ENCODE results near the gene NAMPT. TPM values are rescaled to one million over a fixed set of nuclear protein-coding genes. Genes with fewer than 3 reads are reported as not detected.

Gene NAMPT
- total and polyA plus RNA-seq, 9 of the 15 experiments (the other 6 are each of a cell fraction or from before 2014, with no cell fraction given): 41.1 to 160 (median 106) TPM

DNA sequence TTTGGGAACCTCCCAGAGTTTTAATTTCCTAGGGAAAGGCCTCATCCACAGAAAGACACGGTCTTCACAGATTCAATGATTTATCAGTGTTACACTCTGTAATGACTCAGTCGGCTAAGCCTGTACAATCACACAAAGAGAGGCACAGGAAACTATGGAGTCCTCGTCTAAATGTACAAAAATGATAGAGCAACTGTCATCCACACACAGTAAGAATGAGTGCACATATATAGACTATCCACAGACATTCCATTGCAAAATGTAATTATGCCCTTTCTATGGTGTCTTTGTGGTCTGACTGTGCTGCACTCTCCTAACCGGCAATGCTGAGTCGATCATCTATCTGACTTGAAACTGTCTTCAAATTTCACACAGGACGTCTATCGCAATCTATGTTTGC, 3.5 kb upstream of the NAMPT start (continued):
- TF ChIP-seq, protein P1, sequence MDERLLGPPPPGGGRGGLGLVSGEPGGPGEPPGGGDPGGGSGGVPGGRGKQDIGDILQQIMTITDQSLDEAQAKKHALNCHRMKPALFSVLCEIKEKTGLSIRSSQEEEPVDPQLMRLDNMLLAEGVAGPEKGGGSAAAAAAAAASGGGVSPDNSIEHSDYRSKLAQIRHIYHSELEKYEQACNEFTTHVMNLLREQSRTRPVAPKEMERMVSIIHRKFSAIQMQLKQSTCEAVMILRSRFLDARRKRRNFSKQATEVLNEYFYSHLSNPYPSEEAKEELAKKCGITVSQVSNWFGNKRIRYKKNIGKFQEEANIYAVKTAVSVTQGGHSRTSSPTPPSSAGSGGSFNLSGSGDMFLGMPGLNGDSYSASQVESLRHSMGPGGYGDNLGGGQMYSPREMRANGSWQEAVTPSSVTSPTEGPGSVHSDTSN (CRISPR knock-in tag; IDR thresholded peaks at IDR 0.05; ENCODE audit: low read depth): no peak
- TF ChIP-seq, protein P1 (tag; conservative IDR thresholded peaks at IDR 0.05; ENCODE audit: low read depth): 0 out of 2 replicates have a peak, but pooled peaks have one; percentile 20
- no peak for TF ChIP-seq ZNF316 (IDR thresholded peaks at IDR 0.05)
- TF ChIP-seq ZNF253 (CRISPR knock-in tag; conservative IDR thresholded peaks at IDR 0.05): no peak

DNA sequence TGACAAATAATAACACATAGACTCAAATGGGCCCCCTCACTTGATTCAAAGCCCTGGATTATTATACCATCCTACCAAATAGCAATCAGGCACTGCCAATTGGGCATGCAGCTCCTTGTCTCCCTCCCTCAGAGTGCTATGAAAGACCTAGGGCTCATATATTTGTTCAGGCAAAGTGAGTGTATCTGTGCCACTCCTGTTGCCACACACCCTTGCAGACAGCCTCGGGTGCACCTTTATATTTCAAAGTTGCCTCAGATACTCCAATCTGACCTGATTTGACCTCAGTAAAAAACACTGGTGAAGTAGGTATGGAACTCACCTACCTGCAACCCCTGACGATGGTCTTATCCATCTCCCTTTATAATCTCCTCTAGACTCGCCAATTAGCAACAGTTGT, 3.0 kb upstream of the NAMPT start:
- ChIA-PET POLR2A (no interaction called here), CTCF (ENCODE audit: low intra/inter-chr PET ratio) (no interaction called here)
- intact Hi-C loops (cut with micrococcal nuclease) (loop anchor here (5.0 to 10.0 kb wide), 4 partner anchors 60 to 487 kb away; no protein-coding TSS in a partner anchor), in situ Hi-C loops (cut with MboI) (no loop called here)
- no peak for TF ChIP-seq GATA2 (CRISPR knock-in tag; IDR thresholded peaks at IDR 0.05)
- TF ChIP-seq NFE2 (IDR thresholded peaks at IDR 0.05; ENCODE audit: low read depth): no peak
- Histone ChIP-seq H3K9me1 (ENCODE audit: control insufficient read depth, insufficient read depth, low read length) (no peaks in the 10 kb centered on the region), H3K4me1 (replicated peaks in 1 of 2; ENCODE audit: control insufficient read depth in 2 of 2, insufficient read depth in 2 of 2, low read length in 2 of 2) (peaks cover 8 to 11% of the 10 kb centered on the region in 2 experiments; a peak in 4 of 5 replicates), H3K79me2 (ENCODE audit: control insufficient read depth, insufficient read depth, low read length) (peaks cover 20% of the 10 kb centered on the region), H3K9me3 (replicated peaks; ENCODE audit: control insufficient read depth, insufficient read depth, low read depth, low read length) (no peaks in the 10 kb centered on the region), H3K4me3 (no peak overlapping the region), H3K27ac (ENCODE audit: extremely low read depth, low read depth, low read length) (no peak overlapping the region), H3K4me2 (ENCODE audit: insufficient read depth, low read length) (no peak overlapping the region), H3K9ac (ENCODE audit: insufficient read depth in 1 of 2, low read depth in 2 of 2, low read length in 2 of 2) (no peak overlapping the region; a peak in 1 of 4 replicates), H4K20me1 (replicated peaks; ENCODE audit: control insufficient read depth, insufficient read depth, low read length) (peaks cover 4% of the 10 kb centered on the region; the same call in 1 of the 2 replicates), H3K36me3 (ENCODE audit: control insufficient read depth, insufficient read depth, low read length) (no peaks in the 10 kb centered on the region), H3K27me3 (ENCODE audit: control insufficient read depth in 2 of 2, insufficient read depth in 2 of 2, low read length in 2 of 2) (no peaks in the 10 kb centered on the region), H2AFZ (ENCODE audit: low read depth, low read length) (peak overlapping the region; percentile 73; the same call in 1 of the 2 replicates)
- DNase-seq (ENCODE audit: extremely low read depth in 1 of 4, low spot score in 3 of 4) (no peak), FAIRE-seq (no peak), ATAC-seq (no peak)
- BruUV-seq (replicated peaks): no TSS peak
- 55% methylated on average over 3 of the region's 3 CpGs for WGBS (ENCODE audit: insufficient coverage, low coverage, missing lambda C conversion rate)

All from K562 (cell line).